Epithelial cell of alveolus of lung (primary cell): ENCODE measurements around the gene TIMP3. TPM values are rescaled to one million over a fixed set of nuclear protein-coding genes. Genes with fewer than 3 reads are reported as not detected.

Experiments
- total RNA-seq: library from RNA; depleted of rRNA; stranded (reverse); fragments of >200 nt; gene quantifications from 2 replicates; pipeline ENCODE4 v1.2.1, GENCODE V29; 2015

The TIMP3 gene
- total RNA-seq, result 48.7 and 309 TPM in 2 replicates

GRCh38 chr22:32801537-32802236, at the start of gene TIMP3:
Gene TIMP3, plus strand, starts transcription at chr22:32801705. Its CDS starts 297 bp downstream, at chr22:32802002.

